CD4-positive, alpha-beta memory T cell (primary cell): Measurements from ENCODE around the gene TAC3. TPM values are rescaled to one million over a fixed set of nuclear protein-coding genes. Genes with fewer than 3 reads are reported as not detected.
A peak's percentile ranks its signal among the peaks of the same experiment; 100 is the strongest.
"Not testable (repeated sequence)": the region's sequence is repeated elsewhere in the genome, so short reads cannot be mapped to it uniquely, and the experiment has no call there.

Experiments
- CTCF ChIA-PET: fragments of 350-600 bp; sonication (Branson Sonifier 250); formaldehyde crosslinking; loops from one replicate; lab custom pipeline; 2021; ENCODE audit warnings: inconsistent platforms; ENCODE audit not compliant: partially characterized antibody; lab: Charles Lee
- POLR2A ChIA-PET: fragments of 350-600 bp; sonication (Branson Sonifier 250); formaldehyde crosslinking; loops from one replicate; lab custom pipeline; 2021; ENCODE audit not compliant: partially characterized antibody; lab: Charles Lee
- DNase-seq, 5 donors: peaks; one replicate each; pipeline versions ENCODE4 v3.0.0 to v3.0.0-alpha.2; 2020 to 2022; ENCODE audit warnings: mixed read lengths in 1 of 5
- H3K27ac ChIP-seq: one replicate; pipeline ENCODE4 v1.7.0; 2013; ENCODE audit warnings: low read depth, low read length
- H3K27me3 ChIP-seq: 2 replicates; pipeline ENCODE4 v1.7.0; 2013; ENCODE audit warnings: mild to moderate bottlenecking, low read length, moderate library complexity; ENCODE audit not compliant: insufficient read depth
- H3K36me3 ChIP-seq: 2 replicates; pipeline ENCODE4 v1.7.0; 2013; ENCODE audit warnings: mild to moderate bottlenecking, low read length, moderate library complexity; ENCODE audit not compliant: insufficient read depth
- H3K4me1 ChIP-seq: 2 replicates; pipeline ENCODE4 v1.7.0; 2013; ENCODE audit warnings: mild to moderate bottlenecking, low read length, moderate library complexity; ENCODE audit not compliant: insufficient read depth
- H3K4me3 ChIP-seq, 2 donors: one replicate each; pipeline ENCODE4 v1.7.0; 2013; ENCODE audit warnings: low read length in 2 of 2, mild to moderate bottlenecking in 1 of 2
- H3K9me3 ChIP-seq, 2 donors: one replicate each; pipeline ENCODE4 v1.7.0; 2013; ENCODE audit warnings: low read length in 2 of 2, control low read depth in 1 of 2; ENCODE audit not compliant: control insufficient read depth in 1 of 2
- H3K27ac Mint-ChIP-seq, 7 donors: one replicate each; pipeline ENCODE4 v1.8.0; 2020 to 2021; ENCODE audit warnings: mixed read lengths in 7 of 7, mild to moderate bottlenecking in 6 of 7, inconsistent platforms in 3 of 7, moderate library complexity in 3 of 7
- H3K27me3 Mint-ChIP-seq, 2 donors: one replicate each; pipeline ENCODE4 v1.8.0; 2020 to 2021; ENCODE audit warnings: mixed read lengths in 2 of 2
- H3K36me3 Mint-ChIP-seq, 2 donors: one replicate each; pipeline ENCODE4 v1.8.0; 2020 to 2021; ENCODE audit warnings: mixed read lengths in 2 of 2, inconsistent platforms in 1 of 2, mild to moderate bottlenecking in 1 of 2
- H3K4me1 Mint-ChIP-seq, 4 donors: one replicate each; pipeline ENCODE4 v1.8.0; 2020 to 2021; ENCODE audit warnings: mixed read lengths in 4 of 4, mild to moderate bottlenecking in 1 of 4
- H3K4me3 Mint-ChIP-seq, 8 donors: one replicate each; pipeline ENCODE4 v1.8.0; 2020 to 2021; ENCODE audit warnings: mixed read lengths in 8 of 8, mild to moderate bottlenecking in 7 of 8, moderate library complexity in 6 of 8, inconsistent platforms in 3 of 8
- H3K9me3 Mint-ChIP-seq, 8 donors: one replicate each; pipeline ENCODE4 v1.8.0; 2020 to 2021; ENCODE audit warnings: mixed read lengths in 8 of 8, mild to moderate bottlenecking in 5 of 8, inconsistent platforms in 3 of 8, moderate library complexity in 1 of 8
- intact Hi-C: fragments of 100-400 bp; cut with micrococcal nuclease; formaldehyde crosslinking; loops from one replicate; pipeline ENCODE4 v1.15.1; 2023
- polyA plus RNA-seq, 2 donors: library from polyadenylated mRNA; unstranded; fragments of 300-500 nt; fragmentation: Illumina TruSeq; gene quantifications; one replicate each; pipeline ENCODE4 v1.2.3, GENCODE V29; 2021
- total RNA-seq, 2 experiments: library from RNA; stranded (reverse); gene quantifications; one replicate each; pipeline ENCODE4 v1.2.3, GENCODE V29; 2021

TAC3 gene
- total and polyA plus RNA-seq, 4 experiments from 2014 or later = 0.36 TPM; not detected in 3

- Histone ChIP-seq H3K36me3 (no peaks in the 10 kb centered on the region), H3K27me3 (no peaks in the 10 kb centered on the region), H3K9me3 (no peaks in the 10 kb centered on the region), H3K27ac (no peak overlapping the region), H3K4me3 (no peak overlapping the region), H3K4me1 (peaks cover 19% of the 10 kb centered on the region)
- POLR2A ChIA-PET = no interaction called here
- no peaks in the 10 kb centered on the region for H3K9me3 Mint-ChIP-seq
- no peaks in the 10 kb centered on the region for H3K27me3 Mint-ChIP-seq
- H3K4me1 Mint-ChIP-seq = peaks cover 5 to 12% (median 11%) of the 10 kb centered on the region in 4 donors
- no peaks in the 10 kb centered on the region for H3K36me3 Mint-ChIP-seq
- intact Hi-C loops = no loop called here
- CTCF ChIA-PET = interaction anchor here (1.0 to 4.9 kb wide), 4 partner anchors 11 to 231 kb away, joined by 3 to 102 read pairs (median 31); partner anchors contain the start of gene HSD17B6
- H3K27ac Mint-ChIP-seq = peak overlapping the region in 4 of 7 donors; percentile 3 to 61 (median 38)
- H3K4me3 Mint-ChIP-seq = no peak overlapping the region
- DNase-seq = no peak
These were observed 26.3 kb downstream of the TAC3 start for GRCh38 chr12:56989861-56990610.

- Mint-ChIP-seq H3K27me3 (no peaks in the 10 kb centered on the region), H3K9me3 (no peaks in the 10 kb centered on the region), H3K4me1 (peaks cover 5 to 12% (median 11%) of the 10 kb centered on the region in 4 donors), H3K4me3 (no peak overlapping the region), H3K36me3 (no peaks in the 10 kb centered on the region), H3K27ac (peak overlapping the region in 2 of 7 donors; percentile 50 to 57)
- no peaks in the 10 kb centered on the region for H3K27me3 ChIP-seq
- intact Hi-C loops = no loop called here
- no peak for DNase-seq
- POLR2A ChIA-PET = no interaction called here
- peaks cover 19% of the 10 kb centered on the region for H3K4me1 ChIP-seq
- H3K4me3 ChIP-seq = no peak overlapping the region
- H3K36me3 ChIP-seq = no peaks in the 10 kb centered on the region
- CTCF ChIA-PET = interaction anchor here (0.5 to 4.9 kb wide), 17 partner anchors 8 to 475 kb away, joined by 3 to 102 read pairs (median 5); partner anchors contain the start of genes HSD17B6 and PRIM1
- H3K27ac ChIP-seq = no peak overlapping the region
- no peaks in the 10 kb centered on the region for H3K9me3 ChIP-seq
These were observed 28.1 kb downstream of the TAC3 start for GRCh38 chr12:56988207-56988739.

GRCh38 chr12:56987551-56988053, 28.7 kb downstream of the TAC3 start:
- Histone ChIP-seq H3K4me3 (no peak overlapping the region), H3K4me1 (peaks cover 19% of the 10 kb centered on the region), H3K36me3 (no peaks in the 10 kb centered on the region), H3K9me3 (no peaks in the 10 kb centered on the region), H3K27me3 (no peaks in the 10 kb centered on the region), H3K27ac (no peak overlapping the region)
- Mint-ChIP-seq H3K9me3 (no peaks in the 10 kb centered on the region), H3K27me3 (no peaks in the 10 kb centered on the region), H3K4me3 (peak overlapping the region in 3 of 8 donors; percentile 36 to 61 (median 56)), H3K36me3 (no peaks in the 10 kb centered on the region), H3K27ac (peak overlapping the region in 1 of 7 donors; percentile 53), H3K4me1 (peaks cover 5 to 12% (median 11%) of the 10 kb centered on the region in 4 donors)
- DNase-seq = peak; percentile 62 to 67 (median 63)
- intact Hi-C loops = loop anchor here (1.0 to 2.0 kb wide), 3 partner anchors 230 to 474 kb away; no protein-coding TSS in a partner anchor
- POLR2A ChIA-PET = no interaction called here
- CTCF ChIA-PET = interaction anchor here (0.9 to 4.9 kb wide), 13 partner anchors 9 to 359 kb away, joined by 3 to 102 read pairs (median 5); partner anchors contain the start of genes HSD17B6 and PRIM1

GRCh38 chr12:56987011-56987410, 29.3 kb downstream of the TAC3 start:
- H3K27me3 ChIP-seq = no peaks in the 10 kb centered on the region
- no peak for DNase-seq
- Mint-ChIP-seq H3K4me1 (peaks cover 5 to 12% (median 11%) of the 10 kb centered on the region in 4 donors), H3K9me3 (no peaks in the 10 kb centered on the region), H3K27ac (peak overlapping the region in 2 of 7 donors; percentile 12 to 53), H3K27me3 (no peaks in the 10 kb centered on the region), H3K36me3 (no peaks in the 10 kb centered on the region), H3K4me3 (peak overlapping the region in 3 of 8 donors; percentile 36 to 61 (median 56))
- intact Hi-C loops = loop anchor here (1.0 to 2.0 kb wide), 3 partner anchors 230 to 474 kb away; no protein-coding TSS in a partner anchor
- H3K4me1 ChIP-seq = peaks cover 19% of the 10 kb centered on the region
- no peaks in the 10 kb centered on the region for H3K9me3 ChIP-seq
- ChIA-PET POLR2A (no interaction called here), CTCF (interaction anchor here (0.9 to 4.9 kb wide), 11 partner anchors 8 to 358 kb away, joined by 3 to 102 read pairs (median 5); partner anchors contain the start of genes HSD17B6 and PRIM1)
- no peaks in the 10 kb centered on the region for H3K36me3 ChIP-seq
- no peak overlapping the region for H3K27ac ChIP-seq
- H3K4me3 ChIP-seq = no peak overlapping the region

- CTCF ChIA-PET = interaction anchor here (0.9 to 4.9 kb wide), 3 partner anchors 15 to 237 kb away, joined by 3 to 102 read pairs (median 51); partner anchors contain the start of gene HSD17B6
- H3K27me3 Mint-ChIP-seq, POLR2A ChIA-PET, H3K4me1 Mint-ChIP-seq, H3K4me3 Mint-ChIP-seq, H3K27ac ChIP-seq, H3K36me3 Mint-ChIP-seq, DNase-seq, H3K9me3 Mint-ChIP-seq, H3K27me3 ChIP-seq, H3K4me1 ChIP-seq, H3K4me3 ChIP-seq, H3K9me3 ChIP-seq, H3K36me3 ChIP-seq: not testable (repeated sequence)
- intact Hi-C loops = loop anchor here (2.0 kb wide), 1 partner anchor 385 kb away; no protein-coding TSS in a partner anchor
- peak overlapping the region in 1 of 7 donors; percentile 42 for H3K27ac Mint-ChIP-seq
These were observed 30.6 kb downstream of the TAC3 start for GRCh38 chr12:56985714-56986113.

- no peaks in the 10 kb centered on the region for H3K36me3 ChIP-seq
- no peaks in the 10 kb centered on the region for H3K36me3 Mint-ChIP-seq
- H3K4me1 Mint-ChIP-seq = peaks cover 3 to 6% (median 5%) of the 10 kb centered on the region in 4 donors
- no peaks in the 10 kb centered on the region for H3K27me3 Mint-ChIP-seq
- DNase-seq = no peak
- no peak overlapping the region for H3K27ac Mint-ChIP-seq
- no peak overlapping the region for H3K4me3 ChIP-seq
- H3K9me3 Mint-ChIP-seq = no peaks in the 10 kb centered on the region
- H3K4me3 Mint-ChIP-seq = no peak overlapping the region
- ChIA-PET POLR2A (interaction anchor here (1.0 kb wide), 1 partner anchor 295 kb away, joined by 3 read pairs; the partner anchor contains the start of gene PTGES3), CTCF (interaction anchor here (0.6 kb wide), 1 partner anchor 69 kb away, joined by 3 read pairs; no protein-coding TSS in a partner anchor)
- no peak overlapping the region for H3K27ac ChIP-seq
- intact Hi-C loops = no loop called here
- H3K4me1 ChIP-seq = peaks cover 9% of the 10 kb centered on the region
- H3K27me3 ChIP-seq = no peaks in the 10 kb centered on the region
- no peaks in the 10 kb centered on the region for H3K9me3 ChIP-seq
These were observed 32.9 kb downstream of the TAC3 start for GRCh38 chr12:56983386-56983785.
